HG03439 (cell line): Measurements from ENCODE around the gene ATP1A1.

Experiments used
- ATAC-seq: cut with Tn5 transposase; IDR thresholded peaks from one replicate; pipeline ENCODE4 v1.9.1; 2021; ENCODE audit warnings: mild to moderate bottlenecking, moderate library complexity; ENCODE audit not compliant: unreplicated experiment

Gene ATP1A1

GRCh38 chr1:116370181-116370580, 2.9 kb upstream of the ATP1A1 start:
- ATAC-seq = no peak

DNA sequence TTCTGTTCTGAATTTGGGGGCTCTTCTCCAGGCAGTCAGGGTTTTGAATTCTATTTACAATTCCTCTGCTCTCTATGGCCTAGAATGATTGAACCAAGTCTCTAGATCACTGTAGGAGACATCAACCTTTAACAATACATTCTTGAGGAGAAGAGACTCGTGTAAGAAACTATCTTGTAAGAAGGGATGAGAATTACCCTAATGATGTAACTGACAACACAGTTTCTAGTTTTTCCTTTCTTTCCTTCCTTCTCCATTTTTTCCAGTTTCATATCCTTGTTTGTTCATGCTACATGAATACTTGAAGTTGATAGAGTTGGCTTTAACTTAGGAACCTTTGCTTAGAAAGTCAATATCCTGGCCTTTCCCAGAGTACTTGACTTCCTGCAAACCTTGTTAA, 1.3 kb upstream of the ATP1A1 start:
- ATAC-seq = no peak

DNA sequence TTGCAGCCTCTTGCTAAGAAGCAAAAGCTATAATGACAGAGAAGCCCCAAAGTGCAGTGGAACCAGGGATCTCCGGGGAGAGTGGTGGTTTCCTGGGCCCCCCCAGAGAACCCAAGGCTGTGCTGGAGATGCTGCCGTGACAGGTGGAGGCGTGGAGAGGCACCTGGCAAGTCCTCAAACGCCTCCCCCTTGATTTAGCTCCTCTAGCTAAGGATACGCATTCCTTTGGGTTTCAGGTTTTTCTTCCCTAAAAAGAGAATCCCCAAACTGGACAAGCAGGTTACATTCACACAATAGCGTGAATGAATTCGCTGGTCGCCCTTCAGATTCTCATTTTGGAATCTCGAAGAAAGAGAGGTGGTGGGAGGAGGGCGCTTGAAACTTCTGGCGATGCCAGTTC, 853 bp upstream of the ATP1A1 start:
- no peak for ATAC-seq

GRCh38 chr1:116373431-116374352, 648 bp downstream of the ATP1A1 start:
- no peak for ATAC-seq

- ATAC-seq = no peak
These were observed 1.5 kb downstream of the ATP1A1 start for GRCh38 chr1:116374353-116375147.

- no peak for ATAC-seq
These were observed 2.3 kb downstream of the ATP1A1 start for GRCh38 chr1:116375148-116375886.

- ATAC-seq = no peak
These were observed 3.1 kb downstream of the ATP1A1 start for GRCh38 chr1:116375887-116376728.

- ATAC-seq = no peak
These were observed 3.7 kb downstream of the ATP1A1 start for GRCh38 chr1:116376729-116377086.

DNA sequence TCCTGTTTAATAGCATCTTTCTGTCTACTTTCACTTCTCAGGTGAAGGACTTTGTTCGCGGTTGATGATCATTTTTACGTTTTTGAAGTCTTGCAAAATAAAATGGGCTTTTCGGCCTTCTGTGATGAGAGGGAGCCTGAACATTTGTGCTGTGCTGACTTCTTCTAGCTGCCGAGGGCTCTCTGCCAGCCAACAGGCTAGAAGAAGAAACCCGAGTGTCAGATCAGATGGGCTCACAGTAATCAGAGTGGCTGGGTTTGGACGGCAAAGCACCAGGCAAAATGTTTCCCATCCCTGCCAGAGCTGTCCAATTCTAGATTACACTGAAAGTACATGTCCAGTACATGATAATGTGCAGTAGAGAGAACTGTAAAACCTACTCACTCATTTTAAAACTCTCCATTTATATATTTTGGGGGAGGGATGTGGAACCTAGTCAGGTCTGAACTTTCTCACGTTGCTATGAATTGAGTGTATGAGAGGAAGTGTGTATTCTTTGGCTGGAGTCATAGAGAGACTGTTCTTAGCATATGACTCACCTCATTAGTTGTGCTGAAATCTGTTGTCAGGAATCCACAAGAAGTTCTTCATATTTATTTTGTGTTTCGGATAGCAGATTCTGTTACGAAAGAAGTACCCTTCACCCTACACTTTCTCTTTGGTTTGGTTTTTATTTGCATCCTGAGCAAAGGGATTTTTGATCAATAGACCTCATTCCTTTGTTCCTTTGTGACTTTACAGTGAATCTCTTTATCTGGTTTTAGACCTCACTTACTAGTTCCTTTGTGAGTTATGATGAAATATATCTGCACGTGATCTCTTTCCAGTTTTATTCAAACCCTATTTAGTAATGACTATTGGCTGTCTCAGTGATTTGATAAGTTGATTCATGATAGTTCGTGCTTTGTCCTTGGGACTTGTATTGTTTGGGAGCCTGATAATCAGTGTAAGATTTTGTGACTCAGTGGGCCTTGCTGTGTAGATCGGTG, 4.8 kb downstream of the ATP1A1 start:
- ATAC-seq = peak; percentile 74

DNA sequence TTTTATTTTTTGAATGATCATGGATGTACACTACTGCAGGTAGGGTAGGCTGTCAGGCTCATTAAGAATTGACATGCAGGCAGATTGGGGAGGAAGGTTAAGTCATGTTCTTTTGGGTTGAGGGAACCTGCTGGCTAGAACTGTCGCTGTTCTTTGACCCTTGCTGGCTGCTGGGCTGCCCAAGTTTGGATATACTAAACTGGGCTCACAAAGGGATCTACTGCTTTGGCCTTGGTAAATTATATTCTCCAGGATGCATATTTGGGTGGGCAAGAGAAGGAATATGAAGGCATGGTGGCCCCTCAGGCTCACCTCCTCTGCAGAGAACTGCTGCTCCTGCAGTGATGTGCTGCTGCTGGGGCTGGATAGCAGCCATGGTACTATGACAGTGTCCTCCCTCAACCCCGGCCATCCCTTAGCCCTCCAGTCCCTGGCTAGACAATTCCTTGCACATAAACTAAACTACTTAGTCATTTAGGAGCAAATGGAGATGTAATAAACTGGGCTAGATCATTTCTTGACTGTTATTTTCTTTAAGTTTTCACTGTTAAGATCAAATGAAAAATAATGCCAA, 6.1 kb downstream of the ATP1A1 start:
- no peak for ATAC-seq

DNA sequence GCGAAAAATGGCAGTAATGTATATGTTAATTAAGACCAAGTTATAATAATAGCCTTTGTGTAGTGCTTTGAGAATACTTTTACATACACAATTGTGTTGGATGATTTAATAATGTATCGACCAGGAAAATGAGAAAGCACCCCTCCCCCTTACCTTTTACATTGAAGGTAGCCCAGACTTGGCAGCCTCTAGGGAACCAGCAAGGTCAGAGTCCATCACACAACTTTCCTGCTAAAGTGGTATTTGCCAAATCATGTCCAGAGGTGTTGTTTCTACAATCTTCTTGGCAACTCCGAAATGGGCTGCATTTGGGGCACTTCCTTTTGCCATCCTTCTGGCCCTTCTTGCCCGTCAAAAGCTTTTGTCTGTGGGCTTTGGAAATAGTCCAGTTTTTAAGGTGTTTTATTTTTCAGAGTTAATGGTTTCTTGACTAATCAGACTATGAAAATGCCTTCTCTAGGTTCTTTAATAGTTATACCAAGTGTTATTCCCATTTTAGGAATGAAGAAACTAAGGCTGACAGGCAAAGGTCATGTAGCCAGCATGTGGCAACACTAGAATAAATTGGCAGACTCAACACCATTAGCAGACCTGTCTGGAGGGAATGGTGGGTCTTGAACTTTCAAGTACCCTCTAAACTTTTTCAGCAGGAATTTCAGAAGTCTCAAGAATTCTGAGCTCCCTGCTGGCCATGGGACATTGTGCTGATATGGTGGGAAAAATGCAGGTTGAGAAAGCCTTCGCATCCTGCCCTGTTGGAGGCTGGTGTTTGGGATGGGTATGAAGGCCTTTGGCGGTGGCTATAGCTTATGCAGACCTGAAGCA, 6.8 kb downstream of the ATP1A1 start:
- ATAC-seq = no peak

- no peak for ATAC-seq
These were observed 7.6 kb downstream of the ATP1A1 start for GRCh38 chr1:116380499-116381242.

- no peak for ATAC-seq
These were observed 9.3 kb downstream of the ATP1A1 start for GRCh38 chr1:116382321-116382720.

DNA sequence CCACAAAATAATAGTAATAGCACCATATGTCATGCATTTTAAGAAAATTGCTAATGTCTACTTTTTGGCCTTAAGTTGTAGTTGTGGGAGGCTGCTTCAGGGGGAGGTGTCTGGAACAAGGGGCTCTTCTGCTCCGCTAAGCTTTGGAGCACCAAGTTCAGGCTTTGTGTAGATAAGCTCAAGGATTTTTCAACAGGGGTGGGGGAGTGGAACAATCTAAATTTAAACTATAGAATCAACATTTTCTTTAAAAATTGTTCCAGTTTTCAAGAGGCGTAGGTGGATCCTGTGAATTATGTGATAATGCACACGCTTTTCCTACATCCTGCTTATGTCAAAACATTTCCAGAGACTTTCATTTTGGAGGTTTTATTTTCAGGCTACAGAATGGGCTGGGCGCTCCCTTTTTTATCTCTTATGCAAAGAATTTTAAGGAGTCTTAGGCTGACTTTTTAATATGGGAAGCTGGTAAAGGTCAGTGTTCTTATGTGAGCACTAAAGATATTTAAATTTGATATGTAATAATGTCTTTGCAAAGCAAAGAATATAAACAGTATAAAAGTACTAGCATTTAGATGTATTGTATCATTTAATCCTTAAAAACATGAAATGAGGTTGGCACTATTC, 9.9 kb downstream of the ATP1A1 start:
- no peak for ATAC-seq

DNA sequence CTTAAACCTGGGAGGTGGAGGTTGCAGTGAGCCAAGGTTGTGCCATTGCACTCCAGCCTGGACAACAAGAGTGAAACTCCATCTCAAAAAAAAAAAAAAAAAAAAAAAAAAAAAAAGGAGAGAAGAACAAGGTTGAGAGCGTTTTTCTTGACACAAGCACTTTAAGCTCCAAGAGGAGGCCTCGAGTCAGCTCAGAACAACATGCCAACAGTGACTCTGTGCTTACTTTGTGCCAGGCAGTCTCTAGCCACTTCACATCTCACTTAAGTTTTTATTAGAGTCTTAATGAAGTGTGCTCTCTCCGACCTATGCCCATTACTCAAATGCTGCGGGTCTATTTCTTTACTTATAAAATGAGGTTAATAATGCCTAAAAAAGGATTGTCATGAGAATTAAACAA, 13.0 kb downstream of the ATP1A1 start:
- ATAC-seq = no peak

DNA sequence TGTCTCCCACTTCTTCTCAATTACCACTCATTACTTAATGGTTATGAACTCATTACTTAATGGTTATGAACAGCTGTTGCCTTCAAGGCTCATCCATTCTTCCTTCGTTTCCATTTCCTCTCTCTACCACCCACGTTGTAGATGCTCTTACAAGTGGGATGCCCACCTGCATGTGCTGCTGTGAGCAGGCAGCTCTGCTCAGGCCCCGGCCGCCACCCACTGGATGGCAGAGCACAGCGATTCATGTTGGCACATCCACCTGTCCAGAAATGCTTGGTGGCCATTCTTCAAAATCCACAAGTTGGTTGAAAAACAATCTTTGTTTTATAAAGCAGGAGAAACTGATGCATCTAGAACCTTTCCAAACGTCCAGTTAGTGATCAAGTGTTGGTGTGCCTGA, 14.5 kb downstream of the ATP1A1 start:
- ATAC-seq = no peak

GRCh38 chr1:116388122-116388521, 15.1 kb downstream of the ATP1A1 start:
- no peak for ATAC-seq
